Neural cell (in vitro differentiated cells): Measurements from ENCODE around the gene FAM204A. TPM values are rescaled to one million over a fixed set of nuclear protein-coding genes. Genes with fewer than 3 reads are reported as not detected.

Experiments
- H2AFZ ChIP-seq: fragments of 200-600, 300-800 bp; sonication (generic), shearing (Covaris generic); 2 replicates; pipeline ENCODE4 v1.6.0; 2014; ENCODE audit warnings: low read depth, mild to moderate bottlenecking, antibody characterized with exemption, low read length, moderate library complexity
- H3F3A ChIP-seq: fragments of 200-600 bp; shearing (Covaris generic); 2 replicates; pipeline ENCODE4 v1.6.1; 2016; ENCODE audit warnings: mild to moderate bottlenecking, moderate library complexity, mixed read lengths, antibody characterized with exemption, low read length; ENCODE audit not compliant: insufficient read depth, poor library complexity, severe bottlenecking
- H3K27ac ChIP-seq: fragments of 200-600, 300-800 bp; sonication (generic), shearing (Covaris generic); 2 replicates; pipeline ENCODE4 v1.5.1; 2014; ENCODE audit warnings: mild to moderate bottlenecking, low read length, moderate library complexity
- H3K27me3 ChIP-seq: fragments of 300-800, 200-600 bp; sonication (generic), shearing (Covaris generic); 2 replicates; pipeline ENCODE4 v1.6.0; 2014; ENCODE audit warnings: mild to moderate bottlenecking, low read depth, low read length, moderate library complexity; ENCODE audit not compliant: insufficient read depth
- H3K36me3 ChIP-seq: fragments of 300-800, 200-600 bp; sonication (generic), shearing (Covaris generic); 2 replicates; pipeline ENCODE4 v1.5.1; 2014; ENCODE audit warnings: mild to moderate bottlenecking, antibody characterized with exemption, low read length, moderate library complexity; ENCODE audit not compliant: insufficient read depth
- H3K4me2 ChIP-seq: fragments of 300-800, 200-600 bp; sonication (generic), shearing (Covaris generic); 2 replicates; pipeline ENCODE4 v1.6.0; 2014; ENCODE audit warnings: mild to moderate bottlenecking, low read length
- H3K4me3 ChIP-seq: fragments of 300-800, 200-600 bp; sonication (generic), shearing (Covaris generic); 2 replicates; pipeline ENCODE4 v1.5.1; 2014; ENCODE audit warnings: mild to moderate bottlenecking, low read length, moderate library complexity
- H3K79me2 ChIP-seq: fragments of 200-600 bp; shearing (Covaris generic); replicated peaks from 2 replicates; pipeline ENCODE4 v1.6.0; 2014; ENCODE audit warnings: mild to moderate bottlenecking, low read length, moderate library complexity; ENCODE audit not compliant: insufficient read depth
- H3K9ac ChIP-seq: fragments of 300-800, 200-600 bp; sonication (generic), shearing (Covaris generic); 2 replicates; pipeline ENCODE4 v1.6.1; 2016; ENCODE audit warnings: mild to moderate bottlenecking, low read length, mixed read lengths
- H3K9me2 ChIP-seq: fragments of 200-600 bp; shearing (Covaris generic); 2 replicates; pipeline ENCODE4 v1.6.1; 2016; ENCODE audit warnings: mild to moderate bottlenecking, low read length, mixed read lengths; ENCODE audit not compliant: insufficient read depth
- H3K9me3 ChIP-seq: fragments of 200-600, 300-800 bp; sonication (generic), shearing (Covaris generic); 2 replicates; pipeline ENCODE4 v1.6.1; 2016; ENCODE audit warnings: mild to moderate bottlenecking, mixed run types, low read length, moderate library complexity, mixed read lengths
- H4K20me1 ChIP-seq: fragments of 200-600 bp; shearing (Covaris generic); 2 replicates; pipeline ENCODE4 v1.6.1; 2016; ENCODE audit warnings: mild to moderate bottlenecking, mixed run types; ENCODE audit not compliant: insufficient read depth
- EP300 ChIP-seq: fragments of 450-650 bp; conservative IDR thresholded peaks from 2 replicates; pipeline ENCODE4 v1.6.1; 2014; ENCODE audit warnings: antibody characterized with exemption, mild to moderate bottlenecking, moderate library complexity; ENCODE audit not compliant: poor library complexity, severe bottlenecking
- EZH2 ChIP-seq: fragments of 200-600, 300-800 bp; shearing (Covaris generic), sonication (generic); IDR thresholded peaks from 2 replicates; pipeline ENCODE4 v1.6.1; 2014; ENCODE audit warnings: antibody characterized with exemption, low read length, borderline replicate concordance, mild to moderate bottlenecking; ENCODE audit not compliant: insufficient read depth, poor library complexity, severe bottlenecking
- MXI1 ChIP-seq: fragments of 450-650 bp; conservative IDR thresholded peaks from 2 replicates; pipeline ENCODE4 v1.6.1; 2014; ENCODE audit warnings: antibody characterized with exemption, mild to moderate bottlenecking; ENCODE audit not compliant: poor library complexity, severe bottlenecking
- POLR2AphosphoS5 ChIP-seq: IDR thresholded peaks from 2 replicates; pipeline ENCODE4 v1.6.1; 2012
- RAD21 ChIP-seq: fragments of 450-650 bp; conservative IDR thresholded peaks from 2 replicates; pipeline ENCODE4 v1.6.1; 2014; ENCODE audit warnings: antibody characterized with exemption, mild to moderate bottlenecking, moderate library complexity
- REST ChIP-seq: IDR thresholded peaks from 2 replicates; pipeline ENCODE4 v1.6.1; 2012; ENCODE audit warnings: borderline replicate concordance
- SMC3 ChIP-seq: fragments of 450-650 bp; conservative IDR thresholded peaks from 2 replicates; pipeline ENCODE4 v1.6.1; 2014; ENCODE audit warnings: antibody characterized with exemption, mild to moderate bottlenecking, moderate library complexity; ENCODE audit not compliant: poor library complexity
- TAF1 ChIP-seq: IDR thresholded peaks from 2 replicates; pipeline ENCODE4 v1.6.1; 2012; ENCODE audit warnings: low read depth
- polyA plus RNA-seq: library from polyadenylated mRNA; depleted of rRNA; stranded (reverse); fragments of >200 nt; gene quantifications from 2 replicates; pipeline ENCODE4 v1.2.3, GENCODE V29; 2014
- TF ChIP-seq, protein P1 (sequence below): fragments of 450-650 bp; IDR thresholded peaks from 2 replicates; pipeline ENCODE4 v1.5.1; 2014; ENCODE audit warnings: antibody characterized with exemption, mild to moderate bottlenecking, moderate library complexity; ENCODE audit not compliant: poor library complexity, severe bottlenecking

FAM204A gene
- polyA plus RNA-seq, 1 donor from 2014 or later, result 202 TPM

- TF ChIP-seq EZH2 (no peak), EP300 (no peak), MXI1 (no peak), POLR2AphosphoS5 (no peak), REST (no peak), SMC3 (no peak), RAD21 (no peak), TAF1 (no peak)
- TF ChIP-seq, protein P1, sequence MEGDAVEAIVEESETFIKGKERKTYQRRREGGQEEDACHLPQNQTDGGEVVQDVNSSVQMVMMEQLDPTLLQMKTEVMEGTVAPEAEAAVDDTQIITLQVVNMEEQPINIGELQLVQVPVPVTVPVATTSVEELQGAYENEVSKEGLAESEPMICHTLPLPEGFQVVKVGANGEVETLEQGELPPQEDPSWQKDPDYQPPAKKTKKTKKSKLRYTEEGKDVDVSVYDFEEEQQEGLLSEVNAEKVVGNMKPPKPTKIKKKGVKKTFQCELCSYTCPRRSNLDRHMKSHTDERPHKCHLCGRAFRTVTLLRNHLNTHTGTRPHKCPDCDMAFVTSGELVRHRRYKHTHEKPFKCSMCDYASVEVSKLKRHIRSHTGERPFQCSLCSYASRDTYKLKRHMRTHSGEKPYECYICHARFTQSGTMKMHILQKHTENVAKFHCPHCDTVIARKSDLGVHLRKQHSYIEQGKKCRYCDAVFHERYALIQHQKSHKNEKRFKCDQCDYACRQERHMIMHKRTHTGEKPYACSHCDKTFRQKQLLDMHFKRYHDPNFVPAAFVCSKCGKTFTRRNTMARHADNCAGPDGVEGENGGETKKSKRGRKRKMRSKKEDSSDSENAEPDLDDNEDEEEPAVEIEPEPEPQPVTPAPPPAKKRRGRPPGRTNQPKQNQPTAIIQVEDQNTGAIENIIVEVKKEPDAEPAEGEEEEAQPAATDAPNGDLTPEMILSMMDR, result no peak
- no peak overlapping the region for H3K27ac ChIP-seq
- H3K4me3 ChIP-seq, result no peak overlapping the region
- no peaks in the 10 kb centered on the region for H4K20me1 ChIP-seq
- H3K9me2 ChIP-seq, result no peaks in the 10 kb centered on the region
- no peak overlapping the region for H2AFZ ChIP-seq
- no peak overlapping the region for H3K9ac ChIP-seq
- H3K9me3 ChIP-seq, result no peaks in the 10 kb centered on the region
- H3F3A ChIP-seq, result peaks cover 3% of the 10 kb centered on the region
- no peak overlapping the region for H3K4me2 ChIP-seq
- no peaks in the 10 kb centered on the region for H3K27me3 ChIP-seq
- peaks cover 12% of the 10 kb centered on the region for H3K36me3 ChIP-seq
- H3K79me2 ChIP-seq, result peaks cover 5% of the 10 kb centered on the region
These were observed 9.9 kb downstream of the FAM204A start for GRCh38 chr10:118332236-118332635.

DNA sequence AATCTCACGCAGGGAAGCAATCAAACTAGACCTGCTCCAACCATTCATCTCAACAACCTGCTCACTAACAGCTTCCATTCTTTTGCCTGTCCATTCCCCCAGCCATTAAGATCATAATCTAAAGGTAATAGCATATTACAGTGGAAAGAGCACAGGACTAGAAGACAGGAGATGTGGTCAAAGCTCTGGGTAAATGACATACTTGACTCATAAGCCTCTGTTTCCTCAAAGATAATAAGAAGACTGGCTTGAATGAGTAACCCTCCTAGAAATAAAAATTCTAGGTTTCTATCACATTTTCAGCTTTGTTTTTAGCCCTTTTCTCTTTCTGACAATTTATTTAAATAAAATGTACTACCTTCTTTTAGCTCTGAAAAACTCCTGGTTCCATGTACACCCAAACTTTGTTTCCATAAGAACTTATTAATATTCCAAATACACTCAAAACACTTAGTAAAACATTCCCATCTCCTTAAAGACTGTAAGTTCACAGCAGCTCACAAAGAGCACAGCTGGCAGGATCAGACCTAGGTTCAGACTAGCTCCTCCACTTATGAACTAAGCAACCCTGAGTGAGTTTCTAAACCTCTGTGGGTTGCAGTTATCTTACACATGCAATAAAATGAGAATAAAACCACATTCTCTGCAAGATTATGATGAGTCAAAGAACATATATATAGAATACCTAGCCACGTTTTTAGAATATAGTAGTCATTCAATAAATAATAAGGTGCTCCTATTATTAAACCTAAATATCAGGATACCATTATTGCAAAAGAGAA is 11.6 kb downstream of the FAM204A start:
- Histone ChIP-seq H3K9ac (no peak overlapping the region), H3K79me2 (peaks cover 5% of the 10 kb centered on the region), H2AFZ (no peak overlapping the region), H3K9me3 (no peaks in the 10 kb centered on the region), H3K9me2 (no peaks in the 10 kb centered on the region), H3K27ac (no peak overlapping the region), H3F3A (peaks cover 3% of the 10 kb centered on the region), H3K4me3 (no peak overlapping the region), H3K36me3 (peaks cover 15% of the 10 kb centered on the region), H3K27me3 (no peaks in the 10 kb centered on the region), H4K20me1 (no peaks in the 10 kb centered on the region), H3K4me2 (no peak overlapping the region)
- TF ChIP-seq POLR2AphosphoS5 (no peak), EZH2 (no peak), RAD21 (no peak), EP300 (no peak), SMC3 (no peak), REST (no peak), MXI1 (no peak), TAF1 (no peak)
- TF ChIP-seq, protein P1, result no peak
